ENCODE measurements around the gene NAALADL2.
A peak's percentile ranks its signal among the peaks of the same experiment; 100 is the strongest.
"Not testable (repeated sequence)": the region's sequence is repeated elsewhere in the genome, so short reads cannot be mapped to it uniquely, and the experiment has no call there.

The NAALADL2 gene

GRCh38 chr3:175526191-175526590 lies 667.1 kb downstream of the NAALADL2 start:
- no peak for TF ChIP-seq CTCF (conservative IDR thresholded peaks at IDR 0.05; ENCODE audit: low read depth, low read length)
- peak overlapping the region; percentile 58 for H3K4me3 ChIP-seq (ENCODE audit: low read depth, low read length)
- peak; percentile 7 for DNase-seq (ENCODE audit: low read depth)

DNA sequence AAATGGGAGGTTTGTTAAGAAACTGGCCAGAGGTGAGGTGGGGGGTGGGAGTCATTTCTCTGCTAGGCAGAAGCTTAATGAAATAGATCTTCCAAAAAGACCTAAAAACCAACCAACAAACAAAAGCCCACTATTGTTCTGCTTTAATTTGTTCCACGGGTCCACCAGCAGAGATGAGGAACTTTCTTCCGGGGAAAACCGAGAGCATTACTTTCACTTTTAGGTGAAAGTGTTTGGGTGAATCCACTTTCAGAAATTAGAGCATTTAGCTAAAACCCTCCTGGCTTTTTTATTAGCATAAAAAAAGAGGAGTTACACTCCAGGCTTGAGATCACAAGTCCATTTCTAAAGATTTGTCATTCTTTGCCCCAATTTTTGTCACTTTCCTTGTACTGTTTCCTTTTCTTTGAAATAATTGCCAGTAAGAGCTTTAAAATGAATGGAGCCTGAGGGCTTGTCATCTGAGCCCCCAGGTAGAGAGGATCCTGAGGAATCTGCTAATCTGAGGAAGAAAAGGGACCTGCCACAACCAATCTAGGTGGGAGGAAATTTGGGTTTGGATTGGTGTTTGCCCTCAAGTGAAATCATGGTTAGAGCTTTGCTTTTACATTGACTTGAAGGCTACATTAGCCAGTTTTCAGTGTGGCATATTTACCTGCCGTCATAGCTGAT lies 667.6 kb downstream of the NAALADL2 start:
- DNase-seq (ENCODE audit: low read depth) = peak; percentile 40
- peak overlapping the region; percentile 58 for H3K4me3 ChIP-seq (ENCODE audit: low read depth, low read length)
- no peak for TF ChIP-seq CTCF (conservative IDR thresholded peaks at IDR 0.05; ENCODE audit: low read depth, low read length)

DNA sequence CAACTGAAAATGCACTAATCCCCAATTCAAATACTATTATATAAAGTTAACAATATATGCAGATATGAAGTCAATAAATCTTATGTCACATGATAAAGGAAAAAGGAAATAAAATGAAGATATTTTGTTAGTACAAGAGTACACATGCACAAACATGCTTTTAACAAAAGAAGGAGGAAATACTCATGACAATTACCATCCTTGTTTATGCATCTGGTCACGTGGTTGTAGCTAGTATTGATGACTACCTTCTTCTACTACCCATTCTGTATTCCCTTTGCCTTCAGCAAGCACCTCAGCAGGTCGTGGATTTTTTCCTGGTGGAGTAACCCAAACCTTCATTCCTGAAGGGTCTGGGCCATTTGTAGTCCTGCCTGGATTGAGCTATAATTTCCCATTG lies 669.6 kb downstream of the NAALADL2 start:
- H3K4me3 ChIP-seq (ENCODE audit: low read depth, low read length); DNase-seq (ENCODE audit: low read depth): not testable (repeated sequence)

DNA sequence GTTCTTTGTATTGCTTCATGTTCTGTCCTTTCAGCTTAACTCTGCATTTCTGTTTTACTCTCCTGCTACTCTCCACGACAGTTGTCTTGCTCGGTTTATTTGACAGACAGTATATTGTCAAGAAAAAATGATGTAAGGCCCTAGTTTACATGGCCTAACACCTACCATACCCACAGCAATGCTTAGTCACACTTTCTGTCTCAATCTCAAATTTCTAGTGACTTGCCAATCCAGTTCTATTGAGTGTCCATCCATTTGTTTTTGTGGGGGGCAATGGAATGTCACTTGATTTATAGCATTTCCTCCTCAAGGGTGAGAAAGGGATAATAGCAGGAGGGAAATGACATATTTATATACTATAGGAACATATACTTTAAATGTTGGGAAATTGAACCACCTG lies 676.2 kb downstream of the NAALADL2 start:
- DNase-seq (ENCODE audit: low read depth) = no peak
- TF ChIP-seq CTCF (conservative IDR thresholded peaks at IDR 0.05; ENCODE audit: low read depth, low read length) = no peak

DNA sequence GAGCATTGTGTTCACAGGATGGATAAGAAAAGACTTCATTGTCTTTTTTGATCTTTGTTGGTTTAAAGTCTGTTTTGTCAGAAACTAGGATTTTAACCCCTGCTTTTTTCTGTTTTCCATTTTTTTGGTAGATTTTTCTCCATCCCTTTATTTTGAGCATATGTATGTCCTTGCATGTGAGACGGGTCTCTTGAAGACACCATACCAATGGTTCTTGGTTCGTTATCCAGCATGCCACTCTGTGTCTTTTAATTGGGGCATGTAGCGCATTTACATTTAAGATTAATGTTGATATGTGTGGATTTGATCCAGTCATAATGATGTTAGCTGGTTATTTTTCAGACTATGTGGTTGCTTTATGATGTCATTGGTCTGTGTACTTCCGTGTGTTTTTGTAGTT lies 687.0 kb downstream of the NAALADL2 start:
- no peak for DNase-seq (ENCODE audit: low read depth)
- no peak for TF ChIP-seq CTCF (conservative IDR thresholded peaks at IDR 0.05; ENCODE audit: low read depth, low read length)
- H3K4me3 ChIP-seq (ENCODE audit: low read depth, low read length) = no peak overlapping the region

More for the DNA sequence above, 676.2 kb downstream of the NAALADL2 start:
- no peak overlapping the region for H3K4me3 ChIP-seq (ENCODE audit: low read depth, low read length)

GRCh38 chr3:175552929-175553328 lies 693.8 kb downstream of the NAALADL2 start:
- DNase-seq (ENCODE audit: low read depth) = no peak
- H3K4me3 ChIP-seq (ENCODE audit: low read depth, low read length) = no peak overlapping the region
- TF ChIP-seq CTCF (conservative IDR thresholded peaks at IDR 0.05; ENCODE audit: low read depth, low read length) = no peak

DNA sequence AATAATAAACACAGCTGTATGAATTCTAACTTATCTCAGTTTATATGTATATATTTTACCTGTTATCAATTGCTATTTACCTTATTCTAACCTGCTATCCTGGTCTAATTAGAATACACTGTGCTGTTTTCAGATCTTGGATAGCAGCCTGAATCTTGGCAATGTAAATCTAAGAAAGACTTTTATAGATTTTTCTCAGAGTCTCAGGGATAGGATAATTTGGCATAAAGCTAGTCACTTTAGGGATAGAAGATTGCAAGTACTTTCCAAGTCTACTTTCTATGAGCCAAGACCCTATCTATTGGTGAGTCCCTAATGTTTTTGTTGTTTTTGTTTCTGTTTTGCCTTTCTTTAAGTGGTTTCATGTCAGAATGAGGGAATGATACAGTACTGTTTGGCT lies 695.7 kb downstream of the NAALADL2 start:
- TF ChIP-seq CTCF (conservative IDR thresholded peaks at IDR 0.05; ENCODE audit: low read depth, low read length) = no peak
- H3K4me3 ChIP-seq (ENCODE audit: low read depth, low read length) = no peak overlapping the region
- no peak for DNase-seq (ENCODE audit: low read depth)

All from choroid plexus epithelial cell (primary cell).